ENCODE data around the gene GTF2F1.
A peak's percentile ranks its signal among the peaks of the same experiment; 100 is the strongest.

The GTF2F1 gene

GRCh38 chr19:6396305-6396704, 3.3 kb upstream of the GTF2F1 start:
- no peak for TF ChIP-seq FOXP2 (optimal IDR thresholded peaks at IDR 0.05; ENCODE audit: control extremely low read depth, extremely low read length, insufficient read depth)
- no peak for TF ChIP-seq EZH2 (IDR thresholded peaks at IDR 0.05)
- no peak for TF ChIP-seq POLR2AphosphoS5 (IDR thresholded peaks at IDR 0.05; ENCODE audit: borderline replicate concordance, low read depth, low read length)
- no peak overlapping the region for H3K27ac ChIP-seq
- DNase-seq (ENCODE audit: low read depth, low spot score), result no peak

DNA sequence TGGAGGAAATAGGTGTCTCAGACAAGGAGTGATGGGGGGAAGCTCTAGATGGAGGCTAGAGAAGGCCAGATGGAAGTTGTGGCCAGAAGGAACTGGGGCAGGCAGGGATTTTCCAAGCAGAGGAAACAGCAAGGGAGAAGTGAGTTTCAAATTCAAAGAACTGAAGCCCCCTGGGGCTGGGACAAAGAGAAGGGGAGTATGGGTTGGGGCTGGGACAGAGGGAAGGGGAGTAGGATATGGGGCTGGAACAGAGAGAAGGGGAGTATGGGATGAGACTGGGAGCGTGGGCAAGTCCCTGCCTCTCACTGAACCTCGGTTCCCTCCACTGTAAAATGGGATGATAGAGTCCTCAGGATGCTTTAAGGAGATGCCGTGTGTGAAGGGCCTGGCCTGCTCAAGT, 1.9 kb upstream of the GTF2F1 start:
- H3K4me3 ChIP-seq, result no peak overlapping the region
- TF ChIP-seq EZH2 (IDR thresholded peaks at IDR 0.05) (no peak), POLR2AphosphoS5 (IDR thresholded peaks at IDR 0.05; ENCODE audit: borderline replicate concordance, low read depth, low read length) (no peak), FOXP2 (optimal IDR thresholded peaks at IDR 0.05; ENCODE audit: control extremely low read depth, extremely low read length, insufficient read depth) (no peak)
- H3K9me3 ChIP-seq (ENCODE audit: low read depth, low read length), result no peaks in the 10 kb centered on the region
- peaks cover 14% of the 10 kb centered on the region for H3K36me3 ChIP-seq (ENCODE audit: insufficient read depth, low read length)
- no peak overlapping the region for H3K27ac ChIP-seq
- no peak for DNase-seq (ENCODE audit: low read depth, low spot score)
- H3K9ac ChIP-seq (ENCODE audit: insufficient read length), result no peak overlapping the region

More at GRCh38 chr19:6396305-6396704, 3.3 kb upstream of the GTF2F1 start:
- Histone ChIP-seq H3K9ac (ENCODE audit: insufficient read length) (no peak overlapping the region), H3K9me3 (ENCODE audit: low read depth, low read length) (no peaks in the 10 kb centered on the region), H3K36me3 (ENCODE audit: insufficient read depth, low read length) (peaks cover 7% of the 10 kb centered on the region), H3K4me3 (no peak overlapping the region)

DNA sequence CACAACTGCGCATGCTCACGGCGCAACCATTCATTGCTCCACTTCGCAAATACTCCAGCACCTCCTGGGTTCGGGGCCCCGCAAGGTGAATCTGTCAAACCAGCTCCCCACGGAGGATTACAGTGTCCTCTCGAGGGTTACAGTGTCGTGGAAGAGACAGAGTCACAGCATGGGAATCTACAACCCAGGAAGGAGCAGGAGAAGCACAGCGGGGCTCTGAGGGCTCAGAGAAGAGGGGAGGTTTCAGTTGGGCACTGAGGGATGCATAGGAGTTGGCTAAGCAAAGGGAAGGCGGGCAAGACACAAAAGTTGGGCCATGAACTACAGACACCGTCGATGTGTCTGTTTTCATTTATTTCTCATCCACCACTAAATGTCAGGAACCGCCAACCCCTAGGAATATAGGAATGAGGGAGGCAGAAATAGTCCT, 1.0 kb upstream of the GTF2F1 start:
- Histone ChIP-seq H3K9me3 (ENCODE audit: low read depth, low read length) (no peaks in the 10 kb centered on the region), H3K4me3 (peak overlapping the region; percentile 81), H3K27ac (peak overlapping the region; percentile 73), H3K9ac (ENCODE audit: insufficient read length) (peak overlapping the region; percentile 87), H3K36me3 (ENCODE audit: insufficient read depth, low read length) (peaks cover 21% of the 10 kb centered on the region)
- TF ChIP-seq POLR2AphosphoS5 (IDR thresholded peaks at IDR 0.05; ENCODE audit: borderline replicate concordance, low read depth, low read length) (peak; percentile 40), EZH2 (IDR thresholded peaks at IDR 0.05) (no peak), FOXP2 (optimal IDR thresholded peaks at IDR 0.05; ENCODE audit: control extremely low read depth, extremely low read length, insufficient read depth) (no peak)
- DNase-seq (ENCODE audit: low read depth, low spot score), result no peak

GRCh38 chr19:6392221-6393073, 517 bp downstream of the GTF2F1 start:
- Histone ChIP-seq H3K9ac (ENCODE audit: insufficient read length) (peak overlapping the region; percentile 87), H3K36me3 (ENCODE audit: insufficient read depth, low read length) (peaks cover 35% of the 10 kb centered on the region), H3K9me3 (ENCODE audit: low read depth, low read length) (no peaks in the 10 kb centered on the region), H3K4me3 (peak overlapping the region; percentile 81), H3K27ac (peak overlapping the region; percentile 46; the same call in 1 of the 2 replicates)
- DNase-seq (ENCODE audit: low read depth, low spot score), result no peak
- TF ChIP-seq FOXP2 (optimal IDR thresholded peaks at IDR 0.05; ENCODE audit: control extremely low read depth, extremely low read length, insufficient read depth) (no peak), POLR2AphosphoS5 (IDR thresholded peaks at IDR 0.05; ENCODE audit: borderline replicate concordance, low read depth, low read length) (no peak), EZH2 (IDR thresholded peaks at IDR 0.05) (no peak)

DNA sequence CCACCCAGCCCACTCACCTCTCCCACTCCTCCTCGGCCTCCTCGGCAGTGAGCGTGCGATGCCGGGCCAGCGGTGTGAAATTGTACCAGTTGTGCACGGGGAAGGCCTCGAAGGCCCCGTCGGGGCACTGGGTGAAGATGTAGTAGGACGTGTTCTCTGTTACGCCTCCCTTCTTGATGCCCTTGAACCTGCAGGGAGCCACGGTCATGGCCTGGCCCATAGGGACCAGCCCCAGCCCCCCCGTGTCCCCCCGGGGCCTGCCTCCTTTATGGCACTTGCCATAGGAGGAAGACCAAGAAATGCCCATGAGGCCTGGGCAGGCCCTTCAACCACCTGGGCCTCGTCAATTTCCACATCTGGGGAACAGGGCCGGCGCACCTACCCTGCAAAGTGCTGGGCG, 5.6 kb downstream of the GTF2F1 start:
- Histone ChIP-seq H3K9ac (ENCODE audit: insufficient read length) (no peak overlapping the region), H3K9me3 (ENCODE audit: low read depth, low read length) (no peaks in the 10 kb centered on the region), H3K4me3 (no peak overlapping the region), H3K36me3 (ENCODE audit: insufficient read depth, low read length) (peaks cover 67% of the 10 kb centered on the region), H3K27ac (no peak overlapping the region)
- DNase-seq (ENCODE audit: low read depth, low spot score), result no peak
- TF ChIP-seq EZH2 (IDR thresholded peaks at IDR 0.05) (no peak), POLR2AphosphoS5 (IDR thresholded peaks at IDR 0.05; ENCODE audit: borderline replicate concordance, low read depth, low read length) (no peak), FOXP2 (optimal IDR thresholded peaks at IDR 0.05; ENCODE audit: control extremely low read depth, extremely low read length, insufficient read depth) (no peak)

GRCh38 chr19:6384381-6384780, 8.6 kb downstream of the GTF2F1 start:
- Histone ChIP-seq H3K36me3 (ENCODE audit: insufficient read depth, low read length) (peaks cover 76% of the 10 kb centered on the region), H3K9me3 (ENCODE audit: low read depth, low read length) (no peaks in the 10 kb centered on the region), H3K27ac (no peak overlapping the region), H3K9ac (ENCODE audit: insufficient read length) (no peak overlapping the region), H3K4me3 (no peak overlapping the region)
- TF ChIP-seq POLR2AphosphoS5 (IDR thresholded peaks at IDR 0.05; ENCODE audit: borderline replicate concordance, low read depth, low read length), result no peak
- no peak for TF ChIP-seq FOXP2 (optimal IDR thresholded peaks at IDR 0.05; ENCODE audit: control extremely low read depth, extremely low read length, insufficient read depth)
- TF ChIP-seq EZH2 (IDR thresholded peaks at IDR 0.05), result no peak
- DNase-seq (ENCODE audit: low read depth, low spot score), result no peak

DNA sequence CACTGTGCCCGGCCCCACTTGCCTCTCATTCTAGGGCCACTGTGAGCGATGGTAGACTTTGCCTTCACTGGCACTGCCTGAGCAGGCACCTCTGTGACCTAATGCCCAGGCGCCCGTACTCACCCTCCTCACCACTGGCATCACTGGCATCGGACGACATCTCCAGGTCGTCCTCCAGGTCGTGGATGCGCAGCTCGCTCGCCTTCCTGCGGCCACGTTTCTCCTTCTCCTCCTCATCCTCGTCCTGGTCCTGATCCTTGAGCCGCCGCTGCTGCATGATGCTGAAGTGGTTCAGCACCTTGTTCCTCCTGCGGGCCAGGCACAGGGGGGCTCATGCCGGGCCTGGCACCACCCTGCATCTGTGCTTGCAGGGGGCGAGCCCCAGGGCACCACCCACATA, 9.8 kb downstream of the GTF2F1 start:
- no peak for TF ChIP-seq POLR2AphosphoS5 (IDR thresholded peaks at IDR 0.05; ENCODE audit: borderline replicate concordance, low read depth, low read length)
- no peak for TF ChIP-seq EZH2 (IDR thresholded peaks at IDR 0.05)
- TF ChIP-seq FOXP2 (optimal IDR thresholded peaks at IDR 0.05; ENCODE audit: control extremely low read depth, extremely low read length, insufficient read depth), result no peak
- DNase-seq (ENCODE audit: low read depth, low spot score), result no peak
- Histone ChIP-seq H3K27ac (no peak overlapping the region), H3K9me3 (ENCODE audit: low read depth, low read length) (no peaks in the 10 kb centered on the region), H3K9ac (ENCODE audit: insufficient read length) (no peak overlapping the region), H3K36me3 (ENCODE audit: insufficient read depth, low read length) (peaks cover 66% of the 10 kb centered on the region; the same call in 1 of the 2 replicates), H3K4me3 (no peak overlapping the region)

GRCh38 chr19:6381030-6381750, 11.8 kb downstream of the GTF2F1 start:
- Histone ChIP-seq H3K36me3 (ENCODE audit: insufficient read depth, low read length) (peaks cover 51% of the 10 kb centered on the region; the same call in 1 of the 2 replicates), H3K27ac (no peak overlapping the region), H3K4me3 (no peak overlapping the region), H3K9me3 (ENCODE audit: low read depth, low read length) (no peaks in the 10 kb centered on the region), H3K9ac (ENCODE audit: insufficient read length) (no peak overlapping the region)
- no peak for TF ChIP-seq EZH2 (IDR thresholded peaks at IDR 0.05)
- no peak for DNase-seq (ENCODE audit: low read depth, low spot score)

All from SK-N-MC (cell line).